Activated CD8-positive, alpha-beta memory T cell treated with anti-CD3 and anti-CD28 coated beads, Interleukin-2, amount 50 U/mL, for 4 hours (primary cell): ENCODE results near the gene MT1F.
"Not testable (repeated sequence)": the region's sequence is repeated elsewhere in the genome, so short reads cannot be mapped to it uniquely, and the experiment has no call there.

Experiments used
- DNase-seq: peaks from one replicate; pipeline ENCODE4 v3.0.0-alpha.2; 2020

The MT1F gene

GRCh38 chr16:56645838-56646237 lies 11.9 kb upstream of the MT1F start:
- no peak for DNase-seq

GRCh38 chr16:56647641-56648431 lies 9.9 kb upstream of the MT1F start:
- no peak for DNase-seq

- DNase-seq, result no peak
Measured at GRCh38 chr16:56649271-56649670, 8.5 kb upstream of the MT1F start.

GRCh38 chr16:56649820-56650219 lies 7.9 kb upstream of the MT1F start:
- DNase-seq, result no peak

DNA sequence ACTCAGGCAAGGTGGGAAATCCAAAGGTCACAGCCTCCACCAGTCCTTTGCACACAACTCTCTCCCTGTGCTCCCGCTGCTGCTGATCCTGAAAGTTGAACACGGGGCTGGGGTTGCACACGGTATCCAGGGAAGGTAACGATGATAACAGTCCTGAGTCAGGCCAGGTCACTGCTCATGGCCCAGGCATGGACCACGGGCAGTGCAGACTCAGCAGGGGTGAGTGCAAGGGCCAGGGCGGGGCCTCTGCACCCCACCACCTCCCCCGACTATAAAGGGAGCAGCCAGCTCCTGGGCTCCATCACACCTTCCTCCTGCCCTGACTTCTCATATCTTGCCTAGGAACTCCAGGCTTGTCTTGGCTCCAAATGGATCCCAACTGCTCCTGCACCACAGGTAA lies 6.2 kb upstream of the MT1F start, which contains the start of gene MT1B:
Gene MT1B (plus strand): TSS at position 301 of the 400 bp plus-strand sequence. CDS start 68 bp downstream, at position 369.
- no peak for DNase-seq

DNA sequence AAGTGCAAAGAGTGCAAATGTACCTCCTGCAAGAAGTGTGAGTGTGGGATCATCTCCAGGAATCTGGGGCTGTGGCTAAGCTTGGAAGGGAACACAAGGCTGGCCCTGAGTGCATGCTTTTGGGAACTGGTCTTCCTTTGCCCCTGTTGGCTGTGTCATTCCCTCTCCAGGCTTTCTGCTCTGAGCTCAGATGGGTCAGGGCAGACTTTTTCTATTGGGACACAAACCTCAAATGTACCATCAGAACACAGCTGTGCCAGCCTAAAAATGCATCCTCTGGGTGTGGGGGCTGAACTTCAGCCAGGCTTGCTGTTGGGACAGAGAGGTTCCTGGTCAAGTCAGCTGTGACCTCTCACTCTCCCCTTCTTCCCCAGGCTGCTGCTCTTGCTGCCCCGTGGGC lies 5.2 kb upstream of the MT1F start:
- no peak for DNase-seq

DNA sequence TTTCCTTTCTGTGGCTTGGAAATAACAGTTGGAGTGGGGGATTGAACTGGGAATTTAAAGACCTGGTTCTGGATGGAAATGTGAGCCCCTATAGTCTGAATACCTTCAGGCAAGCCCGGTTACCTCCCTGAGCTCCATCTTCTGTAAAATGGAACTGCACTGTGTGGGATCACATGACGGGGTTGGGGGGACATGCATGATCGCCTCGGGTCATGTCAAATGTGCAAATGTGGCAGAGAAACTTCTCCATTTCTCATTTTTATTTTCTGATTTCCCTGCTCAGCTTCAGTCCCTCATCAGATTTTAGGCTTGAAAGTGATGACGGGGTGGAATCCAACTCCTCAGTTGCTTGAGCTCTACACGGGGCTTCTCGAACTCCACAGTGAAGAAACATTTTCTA lies 4.5 kb upstream of the MT1F start:
- no peak for DNase-seq

- no peak for DNase-seq
Measured at GRCh38 chr16:56658327-56658875, 642 bp downstream of the MT1F start.

GRCh38 chr16:56662357-56663354 lies 4.9 kb downstream of the MT1F start:
- DNase-seq, result peak; percentile 22

DNA sequence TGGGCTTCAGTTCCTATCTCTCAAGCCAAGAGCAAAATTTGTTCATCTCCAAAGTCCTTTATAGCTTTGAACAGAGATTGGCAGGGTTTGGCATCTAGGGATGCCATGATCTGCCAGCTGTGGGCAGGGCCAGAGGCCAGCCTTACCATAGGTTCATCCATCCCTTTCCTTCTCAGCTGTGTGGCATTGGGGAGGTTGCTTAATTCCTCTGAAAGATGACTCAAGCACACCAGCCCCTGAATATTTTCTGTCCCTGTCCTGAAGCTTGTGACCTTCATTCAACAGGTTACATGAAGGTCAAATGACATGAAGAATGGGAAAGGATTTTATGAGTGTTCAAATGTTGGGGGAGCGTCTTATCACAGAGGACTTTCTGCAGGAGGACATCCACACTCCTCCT lies 6.7 kb downstream of the MT1F start:
- DNase-seq, result no peak

GRCh38 chr16:56665286-56666261 lies 7.8 kb downstream of the MT1F start:
- DNase-seq, result not testable (repeated sequence)

GRCh38 chr16:56667581-56668571 lies 10.1 kb downstream of the MT1F start, which contains the start of gene MT1G:
MT1G (minus strand) TSS chr16:56668065; CDS start chr16:56667993, 72 bp downstream.
- DNase-seq, result no peak

- DNase-seq, result no peak
Measured at GRCh38 chr16:56669005-56669839, 11.5 kb downstream of the MT1F start, which contains the start of gene MT1H. MT1H (plus strand) TSS chr16:56669814; CDS start chr16:56669885, 71 bp downstream.

- DNase-seq, result no peak
Measured at GRCh38 chr16:56669840-56670619, 12.3 kb downstream of the MT1F start.

- no peak for DNase-seq
Measured at GRCh38 chr16:56670620-56670934, 12.8 kb downstream of the MT1F start.

DNA sequence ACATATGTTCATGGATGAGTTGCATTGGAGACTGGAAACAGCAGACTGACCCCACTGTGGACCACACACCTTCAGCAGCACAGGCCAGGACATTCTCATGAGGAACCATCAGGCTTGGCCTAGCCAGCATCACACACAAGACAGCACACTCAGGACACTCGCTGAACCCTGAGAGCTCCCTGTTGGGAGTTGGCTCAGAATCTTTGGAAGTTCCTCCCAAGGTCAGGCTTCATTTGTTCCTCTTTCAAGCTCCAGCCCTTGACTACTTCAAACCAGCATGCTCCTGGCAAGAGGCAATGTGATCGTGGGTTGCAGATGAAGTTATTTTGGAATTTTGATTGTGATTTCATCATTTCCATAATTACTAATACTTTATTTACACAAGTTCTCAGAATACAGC lies 13.9 kb downstream of the MT1F start:
- DNase-seq, result not testable (repeated sequence)

GRCh38 chr16:56672171-56672570 lies 14.4 kb downstream of the MT1F start:
- DNase-seq, result not testable (repeated sequence)

GRCh38 chr16:56672761-56673536 lies 15.2 kb downstream of the MT1F start:
- no peak for DNase-seq
